ENCODE measurements around the gene AP5B1.

Gene AP5B1

DNA sequence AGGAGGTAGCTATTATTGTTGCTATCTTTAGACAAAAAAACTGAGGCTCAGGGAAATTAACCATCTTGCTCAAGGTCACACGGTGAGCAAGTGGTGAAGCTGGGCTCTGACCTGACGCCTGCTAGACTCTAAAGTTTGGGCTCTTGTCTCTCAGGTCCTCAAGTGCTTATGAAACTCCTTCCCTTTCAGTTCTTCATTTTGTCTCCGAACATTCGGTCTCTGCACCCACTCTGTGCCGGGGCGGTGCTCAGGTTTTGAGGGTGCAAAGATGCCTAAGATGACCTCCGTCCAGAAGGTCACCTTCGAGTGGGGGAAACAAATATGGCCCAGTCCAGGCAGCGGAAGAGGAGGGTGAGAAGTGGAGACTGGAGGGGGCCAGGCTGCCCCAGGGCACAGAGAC, 22.1 kb upstream of the AP5B1 start:
- H3K4me3 ChIP-seq (replicated peaks; ENCODE audit: insufficient read depth, low read length), result no peak overlapping the region
- peaks cover 25% of the 10 kb centered on the region for H3K27me3 ChIP-seq (ENCODE audit: insufficient read depth, poor library complexity, severe bottlenecking)
- no peak for DNase-seq (ENCODE audit: low read depth in 1 of 2, low spot score in 1 of 2)
- H3K27ac ChIP-seq (replicated peaks), result no peak overlapping the region
- TF ChIP-seq POLR2AphosphoS5 (IDR thresholded peaks at IDR 0.05; ENCODE audit: low read depth) (no peak), GABPA (IDR thresholded peaks at IDR 0.05; ENCODE audit: low read depth) (no peak), SPI1 (IDR thresholded peaks at IDR 0.05; ENCODE audit: borderline replicate concordance, low read depth) (no peak)
- TF ChIP-seq, protein P1, sequence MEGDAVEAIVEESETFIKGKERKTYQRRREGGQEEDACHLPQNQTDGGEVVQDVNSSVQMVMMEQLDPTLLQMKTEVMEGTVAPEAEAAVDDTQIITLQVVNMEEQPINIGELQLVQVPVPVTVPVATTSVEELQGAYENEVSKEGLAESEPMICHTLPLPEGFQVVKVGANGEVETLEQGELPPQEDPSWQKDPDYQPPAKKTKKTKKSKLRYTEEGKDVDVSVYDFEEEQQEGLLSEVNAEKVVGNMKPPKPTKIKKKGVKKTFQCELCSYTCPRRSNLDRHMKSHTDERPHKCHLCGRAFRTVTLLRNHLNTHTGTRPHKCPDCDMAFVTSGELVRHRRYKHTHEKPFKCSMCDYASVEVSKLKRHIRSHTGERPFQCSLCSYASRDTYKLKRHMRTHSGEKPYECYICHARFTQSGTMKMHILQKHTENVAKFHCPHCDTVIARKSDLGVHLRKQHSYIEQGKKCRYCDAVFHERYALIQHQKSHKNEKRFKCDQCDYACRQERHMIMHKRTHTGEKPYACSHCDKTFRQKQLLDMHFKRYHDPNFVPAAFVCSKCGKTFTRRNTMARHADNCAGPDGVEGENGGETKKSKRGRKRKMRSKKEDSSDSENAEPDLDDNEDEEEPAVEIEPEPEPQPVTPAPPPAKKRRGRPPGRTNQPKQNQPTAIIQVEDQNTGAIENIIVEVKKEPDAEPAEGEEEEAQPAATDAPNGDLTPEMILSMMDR (IDR thresholded peaks at IDR 0.05; ENCODE audit: insufficient read depth, low read length), result no peak
- TF ChIP-seq, protein P2, sequence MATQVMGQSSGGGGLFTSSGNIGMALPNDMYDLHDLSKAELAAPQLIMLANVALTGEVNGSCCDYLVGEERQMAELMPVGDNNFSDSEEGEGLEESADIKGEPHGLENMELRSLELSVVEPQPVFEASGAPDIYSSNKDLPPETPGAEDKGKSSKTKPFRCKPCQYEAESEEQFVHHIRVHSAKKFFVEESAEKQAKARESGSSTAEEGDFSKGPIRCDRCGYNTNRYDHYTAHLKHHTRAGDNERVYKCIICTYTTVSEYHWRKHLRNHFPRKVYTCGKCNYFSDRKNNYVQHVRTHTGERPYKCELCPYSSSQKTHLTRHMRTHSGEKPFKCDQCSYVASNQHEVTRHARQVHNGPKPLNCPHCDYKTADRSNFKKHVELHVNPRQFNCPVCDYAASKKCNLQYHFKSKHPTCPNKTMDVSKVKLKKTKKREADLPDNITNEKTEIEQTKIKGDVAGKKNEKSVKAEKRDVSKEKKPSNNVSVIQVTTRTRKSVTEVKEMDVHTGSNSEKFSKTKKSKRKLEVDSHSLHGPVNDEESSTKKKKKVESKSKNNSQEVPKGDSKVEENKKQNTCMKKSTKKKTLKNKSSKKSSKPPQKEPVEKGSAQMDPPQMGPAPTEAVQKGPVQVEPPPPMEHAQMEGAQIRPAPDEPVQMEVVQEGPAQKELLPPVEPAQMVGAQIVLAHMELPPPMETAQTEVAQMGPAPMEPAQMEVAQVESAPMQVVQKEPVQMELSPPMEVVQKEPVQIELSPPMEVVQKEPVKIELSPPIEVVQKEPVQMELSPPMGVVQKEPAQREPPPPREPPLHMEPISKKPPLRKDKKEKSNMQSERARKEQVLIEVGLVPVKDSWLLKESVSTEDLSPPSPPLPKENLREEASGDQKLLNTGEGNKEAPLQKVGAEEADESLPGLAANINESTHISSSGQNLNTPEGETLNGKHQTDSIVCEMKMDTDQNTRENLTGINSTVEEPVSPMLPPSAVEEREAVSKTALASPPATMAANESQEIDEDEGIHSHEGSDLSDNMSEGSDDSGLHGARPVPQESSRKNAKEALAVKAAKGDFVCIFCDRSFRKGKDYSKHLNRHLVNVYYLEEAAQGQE (IDR thresholded peaks at IDR 0.05; ENCODE audit: insufficient replicate concordance, low read depth), result no peak

DNA sequence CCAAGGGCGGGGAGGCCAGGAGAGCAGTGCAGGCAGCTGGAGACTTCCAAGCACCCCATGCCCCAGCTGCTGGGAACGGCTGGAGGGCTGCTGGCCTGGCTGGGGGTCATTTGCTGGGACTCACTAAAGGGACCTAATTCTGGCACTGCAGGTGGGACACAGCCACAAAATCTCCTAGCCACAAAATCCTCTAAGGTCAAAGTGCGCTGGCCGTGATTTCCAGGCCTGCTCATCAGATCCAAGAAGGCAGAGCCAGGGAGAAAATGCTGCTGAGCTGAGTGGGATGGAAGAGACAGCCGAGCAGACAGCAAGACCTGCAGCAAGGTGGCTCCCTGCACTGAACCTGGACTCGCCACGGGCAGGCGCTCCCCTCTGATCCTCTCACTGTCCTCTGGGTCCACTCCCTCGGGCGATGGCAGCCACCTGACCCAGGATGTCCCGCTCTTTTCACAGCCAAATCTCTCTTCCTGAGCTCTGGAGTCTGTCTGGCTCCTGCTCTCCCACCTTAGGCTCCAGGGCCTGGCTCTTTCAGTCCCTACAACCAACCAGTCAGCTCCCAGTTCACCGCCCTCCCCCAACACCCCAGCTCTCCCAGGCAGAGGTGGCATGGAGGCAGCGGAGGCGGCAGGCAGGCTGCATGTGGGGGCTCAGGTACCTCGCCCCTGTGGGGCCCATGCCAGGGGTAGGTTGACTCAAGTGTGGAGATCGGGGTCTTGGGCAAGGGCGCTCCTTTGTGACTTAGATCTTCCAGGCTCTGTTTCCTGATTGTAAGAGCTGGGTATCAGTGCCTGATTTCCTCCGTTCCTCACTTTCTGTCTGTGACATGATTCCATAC, 20.6 kb upstream of the AP5B1 start:
- Histone ChIP-seq H3K27ac (replicated peaks) (no peak overlapping the region), H3K27me3 (ENCODE audit: insufficient read depth, poor library complexity, severe bottlenecking) (peaks cover 25% of the 10 kb centered on the region), H3K4me3 (replicated peaks; ENCODE audit: insufficient read depth, low read length) (no peak overlapping the region)
- TF ChIP-seq, protein P1 (IDR thresholded peaks at IDR 0.05; ENCODE audit: insufficient read depth, low read length), result no peak
- DNase-seq (ENCODE audit: low read depth in 1 of 2, low spot score in 1 of 2), result no peak

DNA sequence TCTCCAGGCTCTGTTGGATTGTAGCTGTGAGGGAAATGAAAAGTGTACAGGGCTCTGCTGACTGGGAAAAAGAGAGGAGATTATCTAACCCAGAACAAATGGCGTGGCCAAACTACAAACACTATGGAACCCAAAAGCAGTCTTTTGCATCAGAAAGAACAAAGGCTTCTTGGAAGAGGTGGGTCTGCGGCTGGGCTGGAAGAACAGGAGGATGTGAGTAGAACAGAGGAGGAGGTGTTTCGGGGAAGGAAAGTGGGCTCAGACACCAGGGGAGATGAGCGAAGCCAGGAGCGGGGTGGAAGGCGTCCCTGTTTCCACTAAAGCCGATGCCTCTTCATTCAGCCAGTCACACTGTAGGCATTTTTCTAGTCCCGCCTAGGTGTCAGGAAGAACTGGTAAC, 18.1 kb upstream of the AP5B1 start:
- no peak overlapping the region for H3K27ac ChIP-seq (replicated peaks)
- no peak overlapping the region for H3K4me3 ChIP-seq (replicated peaks; ENCODE audit: insufficient read depth, low read length)
- peaks cover 19% of the 10 kb centered on the region for H3K27me3 ChIP-seq (ENCODE audit: insufficient read depth, poor library complexity, severe bottlenecking)
- TF ChIP-seq GABPA (IDR thresholded peaks at IDR 0.05; ENCODE audit: low read depth), result no peak
- TF ChIP-seq, protein P2 (IDR thresholded peaks at IDR 0.05; ENCODE audit: insufficient replicate concordance, low read depth), result no peak
- no peak for TF ChIP-seq SPI1 (IDR thresholded peaks at IDR 0.05; ENCODE audit: borderline replicate concordance, low read depth)
- no peak for TF ChIP-seq POLR2AphosphoS5 (IDR thresholded peaks at IDR 0.05; ENCODE audit: low read depth)
- TF ChIP-seq, protein P1 (IDR thresholded peaks at IDR 0.05; ENCODE audit: insufficient read depth, low read length), result no peak
- DNase-seq (ENCODE audit: low read depth in 1 of 2, low spot score in 1 of 2), result no peak

DNA sequence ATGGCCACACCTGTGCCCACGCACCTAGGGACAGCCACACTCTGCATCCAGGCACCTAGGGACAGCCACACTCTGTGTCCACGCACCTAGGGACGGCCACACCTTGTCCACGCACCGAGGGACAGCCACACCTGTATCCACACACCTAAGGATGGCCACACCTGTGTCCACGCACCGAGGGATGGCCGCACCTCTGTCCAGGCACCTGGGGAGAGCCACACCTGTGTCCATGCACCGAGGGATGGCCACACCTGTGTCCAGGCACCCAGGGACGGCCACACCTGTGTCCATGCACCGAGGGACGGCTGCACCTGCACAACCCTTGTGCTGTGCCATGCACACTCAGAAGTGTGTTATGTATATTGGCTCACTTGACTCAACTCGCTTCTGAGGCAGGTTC, 16.9 kb upstream of the AP5B1 start:
- no peak for DNase-seq (ENCODE audit: low read depth in 1 of 2, low spot score in 1 of 2)
- no peak for TF ChIP-seq SPI1 (IDR thresholded peaks at IDR 0.05; ENCODE audit: borderline replicate concordance, low read depth)
- TF ChIP-seq, protein P2 (IDR thresholded peaks at IDR 0.05; ENCODE audit: insufficient replicate concordance, low read depth), result no peak
- TF ChIP-seq GABPA (IDR thresholded peaks at IDR 0.05; ENCODE audit: low read depth), result no peak
- TF ChIP-seq, protein P1 (IDR thresholded peaks at IDR 0.05; ENCODE audit: insufficient read depth, low read length), result no peak
- TF ChIP-seq POLR2AphosphoS5 (IDR thresholded peaks at IDR 0.05; ENCODE audit: low read depth), result no peak
- H3K27ac ChIP-seq (replicated peaks), result no peak overlapping the region
- H3K27me3 ChIP-seq (ENCODE audit: insufficient read depth, poor library complexity, severe bottlenecking), result peaks cover 7% of the 10 kb centered on the region
- H3K4me3 ChIP-seq (replicated peaks; ENCODE audit: insufficient read depth, low read length), result no peak overlapping the region
